ENCODE measurements around the gene SDK1. TPM values are rescaled to one million over a fixed set of nuclear protein-coding genes. Genes with fewer than 3 reads are reported as not detected.

SDK1 gene
- total RNA-seq, 4 donors from 2014 or later, result 3.7 to 80.9 (median 13.1) TPM

GRCh38 chr7:3459111-3459510 lies 158.1 kb downstream of the SDK1 start:
- Histone ChIP-seq H3K36me3 (no peaks in the 10 kb centered on the region), H3K4me1 (no peaks in the 10 kb centered on the region), H3K9me3 (no peaks in the 10 kb centered on the region), H3K27me3 (no peaks in the 10 kb centered on the region), H3K4me3 (no peak overlapping the region), H3K27ac (no peak overlapping the region)
- no peak for DNase-seq
- no peak for TF ChIP-seq CTCF (IDR thresholded peaks at IDR 0.05)
- no peak for TF ChIP-seq POLR2A (IDR thresholded peaks at IDR 0.05)

DNA sequence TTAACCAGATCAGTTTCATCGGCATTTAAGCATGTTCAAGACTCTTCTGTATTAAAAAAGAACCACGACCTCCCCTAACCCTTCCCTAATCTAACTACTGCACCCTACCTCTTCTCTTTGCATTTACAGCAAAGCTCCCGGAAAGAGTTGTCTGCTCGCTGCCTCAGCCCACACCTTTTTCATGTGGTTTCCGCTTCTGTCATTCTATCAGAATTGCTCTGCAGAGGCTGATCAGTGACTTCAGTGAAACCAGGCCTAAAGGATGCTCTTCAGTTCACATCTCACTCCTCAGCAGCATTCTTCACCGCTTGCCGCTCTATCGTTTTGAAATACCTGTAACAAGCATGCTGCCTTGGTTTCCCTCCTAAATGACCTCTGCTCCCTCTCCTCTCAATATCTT lies 160.9 kb downstream of the SDK1 start:
- Histone ChIP-seq H3K4me1 (no peaks in the 10 kb centered on the region), H3K27ac (no peak overlapping the region), H3K27me3 (no peaks in the 10 kb centered on the region), H3K4me3 (no peak overlapping the region), H3K36me3 (no peaks in the 10 kb centered on the region), H3K9me3 (no peaks in the 10 kb centered on the region)
- no peak for TF ChIP-seq CTCF (IDR thresholded peaks at IDR 0.05)
- no peak for TF ChIP-seq POLR2A (IDR thresholded peaks at IDR 0.05)
- peak in 2 of 3 donors; percentile 33 to 59 for DNase-seq

GRCh38 chr7:3463696-3464095 lies 162.6 kb downstream of the SDK1 start:
- H3K27ac ChIP-seq, result no peak overlapping the region
- H3K36me3 ChIP-seq, result no peaks in the 10 kb centered on the region
- H3K27me3 ChIP-seq, result no peaks in the 10 kb centered on the region
- no peak for TF ChIP-seq POLR2A (IDR thresholded peaks at IDR 0.05)
- TF ChIP-seq CTCF (IDR thresholded peaks at IDR 0.05), result no peak
- H3K4me1 ChIP-seq, result no peaks in the 10 kb centered on the region
- DNase-seq, result no peak
- H3K4me3 ChIP-seq, result no peak overlapping the region
- no peaks in the 10 kb centered on the region for H3K9me3 ChIP-seq

DNA sequence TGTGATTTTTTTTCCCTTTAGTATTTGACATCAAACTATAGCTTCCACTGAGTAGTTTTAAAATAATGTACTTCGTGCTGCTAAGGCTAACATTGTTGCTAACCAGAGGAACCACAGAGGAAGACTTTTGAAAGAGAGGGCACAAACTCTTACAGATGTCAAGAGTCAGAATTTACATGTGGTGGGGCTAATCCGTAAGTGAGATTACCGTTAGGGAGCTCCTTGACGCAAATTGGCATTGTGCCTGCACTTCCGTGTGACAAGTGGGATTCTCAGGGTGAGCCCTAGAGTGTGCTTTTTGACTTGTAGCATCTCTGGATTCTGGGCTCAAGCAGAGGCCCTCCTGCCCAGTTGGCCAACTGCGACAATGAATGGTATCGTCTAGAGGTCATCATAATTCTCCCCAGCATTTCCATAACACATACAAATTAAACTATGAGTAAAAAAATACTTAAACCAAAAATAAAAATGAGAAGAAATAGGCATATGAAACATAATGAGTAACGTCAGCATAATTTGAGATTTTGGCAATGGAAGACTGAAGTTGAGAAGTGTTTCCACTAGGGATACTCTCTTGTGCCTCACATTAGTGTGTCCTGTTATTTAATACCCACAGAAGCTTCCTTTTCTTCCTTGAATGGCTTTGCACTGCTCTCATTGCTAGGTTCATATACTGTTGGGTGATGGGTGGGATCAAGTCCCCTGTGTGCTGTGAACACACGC lies 164.0 kb downstream of the SDK1 start:
- Histone ChIP-seq H3K4me3 (no peak overlapping the region), H3K9me3 (no peaks in the 10 kb centered on the region), H3K27me3 (no peaks in the 10 kb centered on the region), H3K36me3 (no peaks in the 10 kb centered on the region), H3K4me1 (no peaks in the 10 kb centered on the region), H3K27ac (no peak overlapping the region)
- DNase-seq, result no peak
- TF ChIP-seq CTCF (IDR thresholded peaks at IDR 0.05), result no peak
- TF ChIP-seq POLR2A (IDR thresholded peaks at IDR 0.05), result no peak

- DNase-seq, result no peak
- Histone ChIP-seq H3K36me3 (no peaks in the 10 kb centered on the region), H3K27ac (no peak overlapping the region), H3K9me3 (no peaks in the 10 kb centered on the region), H3K4me1 (no peaks in the 10 kb centered on the region), H3K27me3 (no peaks in the 10 kb centered on the region), H3K4me3 (no peak overlapping the region)
- TF ChIP-seq POLR2A (IDR thresholded peaks at IDR 0.05) (no peak), CTCF (IDR thresholded peaks at IDR 0.05) (no peak)
These were observed 165.2 kb downstream of the SDK1 start for GRCh38 chr7:3466261-3466660.
